Measurements from ENCODE around the gene PPP2R5C. TPM values are rescaled to one million over a fixed set of nuclear protein-coding genes. Genes with fewer than 3 reads are reported as not detected.
"Not testable (repeated sequence)": the region's sequence is repeated elsewhere in the genome, so short reads cannot be mapped to it uniquely, and the experiment has no call there.

The PPP2R5C gene
- 71.5 TPM for total RNA-seq (ENCODE audit: unreplicated experiment)
- long read RNA-seq, full-length matches to known transcripts = 13 of 19 reads
- long read RNA-seq, partial matches to known transcripts = 3 of 19 reads
- long read RNA-seq, other reads (novel, unspliced or antisense) = 3 of 19 reads

- peaks cover 7% of the 10 kb centered on the region for H3K27me3 Mint-ChIP-seq (ENCODE audit: unreplicated experiment)
- TF ChIP-seq CTCF (IDR thresholded peaks at IDR 0.05; ENCODE audit: unreplicated experiment) = no peak
These were observed at the start of gene PPP2R5C for GRCh38 chr14:101761032-101761880. Gene PPP2R5C (plus strand): TSS chr14:101761709. CDS start chr14:101761894, 185 bp downstream.

GRCh38 chr14:101711857-101712233 lies 49.7 kb upstream of the PPP2R5C start:
- H3K27ac Mint-ChIP-seq (ENCODE audit: unreplicated experiment); H3K36me3 Mint-ChIP-seq (ENCODE audit: low read depth, unreplicated experiment); H3K4me3 Mint-ChIP-seq (ENCODE audit: unreplicated experiment); DNase-seq (ENCODE audit: low spot score); H3K9me3 Mint-ChIP-seq (ENCODE audit: unreplicated experiment); H3K4me1 Mint-ChIP-seq (ENCODE audit: unreplicated experiment): not testable (repeated sequence)
- H3K27me3 Mint-ChIP-seq (ENCODE audit: unreplicated experiment) = peaks cover 18% of the 10 kb centered on the region

More at GRCh38 chr14:101761032-101761880, at the start of gene PPP2R5C:
- peaks cover 9% of the 10 kb centered on the region for H3K4me1 Mint-ChIP-seq (ENCODE audit: unreplicated experiment)
- peak within 1 kb of the TSS; percentile 96 for H3K4me3 Mint-ChIP-seq (ENCODE audit: unreplicated experiment)
- H3K27ac Mint-ChIP-seq (ENCODE audit: unreplicated experiment) = no peak within 1 kb of the TSS
- H3K9me3 Mint-ChIP-seq (ENCODE audit: unreplicated experiment) = no peaks in the 10 kb centered on the region
- H3K36me3 Mint-ChIP-seq (ENCODE audit: low read depth, unreplicated experiment) = peaks cover 15% of the 10 kb centered on the region
- DNase-seq (ENCODE audit: low spot score) = peak; percentile 90

GRCh38 chr14:101712341-101712740 lies 49.2 kb upstream of the PPP2R5C start:
- not testable (repeated sequence) for DNase-seq (ENCODE audit: low spot score); H3K9me3 Mint-ChIP-seq (ENCODE audit: unreplicated experiment); H3K36me3 Mint-ChIP-seq (ENCODE audit: low read depth, unreplicated experiment); H3K27ac Mint-ChIP-seq (ENCODE audit: unreplicated experiment); H3K4me3 Mint-ChIP-seq (ENCODE audit: unreplicated experiment); H3K4me1 Mint-ChIP-seq (ENCODE audit: unreplicated experiment)
- peaks cover 18% of the 10 kb centered on the region for H3K27me3 Mint-ChIP-seq (ENCODE audit: unreplicated experiment)

DNA sequence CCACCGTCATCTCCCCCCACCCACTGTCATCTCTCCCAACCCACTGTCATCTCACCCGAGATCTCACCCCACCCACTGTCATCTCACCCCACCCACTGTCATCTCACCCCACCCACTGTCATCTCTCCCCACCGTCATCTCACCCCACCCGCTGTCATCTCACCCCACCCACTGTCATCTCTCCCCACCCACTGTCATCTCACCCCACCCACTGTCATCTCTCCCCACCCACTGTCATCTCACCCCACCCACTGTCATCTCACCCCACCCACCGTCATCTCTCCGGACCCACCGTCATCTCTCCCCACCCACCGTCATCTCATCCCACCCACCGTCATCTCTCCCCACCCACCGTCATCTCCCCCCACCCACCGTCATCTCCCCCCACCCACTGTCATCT lies 48.4 kb upstream of the PPP2R5C start:
- H3K9me3 Mint-ChIP-seq (ENCODE audit: unreplicated experiment); DNase-seq (ENCODE audit: low spot score); H3K4me1 Mint-ChIP-seq (ENCODE audit: unreplicated experiment); H3K27ac Mint-ChIP-seq (ENCODE audit: unreplicated experiment); H3K36me3 Mint-ChIP-seq (ENCODE audit: low read depth, unreplicated experiment); H3K4me3 Mint-ChIP-seq (ENCODE audit: unreplicated experiment): not testable (repeated sequence)
- H3K27me3 Mint-ChIP-seq (ENCODE audit: unreplicated experiment) = peaks cover 18% of the 10 kb centered on the region

- Mint-ChIP-seq H3K4me3 (ENCODE audit: unreplicated experiment) (peak overlapping the region; percentile 16), H3K9me3 (ENCODE audit: unreplicated experiment) (no peaks in the 10 kb centered on the region), H3K4me1 (ENCODE audit: unreplicated experiment) (no peaks in the 10 kb centered on the region), H3K27ac (ENCODE audit: unreplicated experiment) (no peak overlapping the region), H3K27me3 (ENCODE audit: unreplicated experiment) (peaks cover 16% of the 10 kb centered on the region), H3K36me3 (ENCODE audit: low read depth, unreplicated experiment) (peaks cover 3% of the 10 kb centered on the region)
- no peak for TF ChIP-seq CTCF (IDR thresholded peaks at IDR 0.05; ENCODE audit: unreplicated experiment)
- no peak for DNase-seq (ENCODE audit: low spot score)
These were observed 47.7 kb upstream of the PPP2R5C start for GRCh38 chr14:101713621-101714349.

GRCh38 chr14:101714394-101714793 lies 47.1 kb upstream of the PPP2R5C start:
- Mint-ChIP-seq H3K4me3 (ENCODE audit: unreplicated experiment) (no peak overlapping the region), H3K27ac (ENCODE audit: unreplicated experiment) (no peak overlapping the region), H3K36me3 (ENCODE audit: low read depth, unreplicated experiment) (peaks cover 3% of the 10 kb centered on the region), H3K27me3 (ENCODE audit: unreplicated experiment) (peaks cover 14% of the 10 kb centered on the region), H3K9me3 (ENCODE audit: unreplicated experiment) (no peaks in the 10 kb centered on the region), H3K4me1 (ENCODE audit: unreplicated experiment) (peaks cover 3% of the 10 kb centered on the region)
- no peak for DNase-seq (ENCODE audit: low spot score)
- TF ChIP-seq CTCF (IDR thresholded peaks at IDR 0.05; ENCODE audit: unreplicated experiment) = no peak
